ENCODE measurements around the gene MPPED2.

MPPED2 gene

DNA sequence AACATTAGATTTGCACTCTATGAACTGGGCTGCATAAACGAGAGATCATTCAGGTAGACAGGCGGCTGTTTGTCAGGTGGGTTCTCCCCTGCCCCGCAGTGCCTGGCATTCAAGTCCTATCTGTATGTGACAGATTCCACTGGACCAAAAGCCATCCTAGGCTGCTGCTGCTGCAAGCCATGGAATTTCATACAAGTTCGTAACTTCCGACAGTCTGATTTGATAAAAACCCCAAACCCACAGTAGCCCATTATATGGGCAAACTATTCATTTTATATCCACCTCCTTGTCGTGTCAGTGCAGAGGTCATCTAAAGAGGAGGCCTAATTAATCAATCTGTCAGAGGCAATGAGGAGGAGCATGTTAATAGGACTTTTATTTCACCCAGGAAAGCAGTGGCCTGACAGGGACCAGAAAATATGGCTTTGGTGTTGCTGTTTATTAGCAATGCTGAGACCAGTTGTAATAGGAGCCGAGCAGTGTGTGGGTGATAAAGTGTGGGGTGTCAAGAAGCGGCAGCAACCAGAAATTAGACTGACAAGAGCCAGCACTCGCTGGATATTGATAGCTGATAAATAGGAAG is 139.0 kb downstream of the MPPED2 start:
- DNase-seq: no peak

DNA sequence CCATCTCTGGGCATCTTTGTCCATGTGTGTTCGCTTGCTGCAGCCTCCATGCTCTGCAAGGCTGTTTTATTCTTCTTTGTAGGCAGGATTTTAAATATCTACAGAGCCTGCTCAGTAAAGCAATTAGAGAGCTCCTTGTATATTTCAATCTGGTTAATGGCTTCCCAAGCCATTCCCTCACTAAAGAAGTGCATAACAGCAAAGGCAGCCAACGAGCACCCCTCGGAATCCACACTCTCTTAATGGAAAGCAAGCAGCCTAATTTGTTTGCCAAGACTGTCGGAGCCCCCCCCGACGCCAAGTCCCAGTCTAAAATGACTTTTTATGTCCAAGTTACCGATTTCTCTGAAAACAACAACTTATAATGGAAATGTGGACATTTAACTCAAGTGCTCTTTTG is 139.6 kb downstream of the MPPED2 start:
- DNase-seq: no peak

DNA sequence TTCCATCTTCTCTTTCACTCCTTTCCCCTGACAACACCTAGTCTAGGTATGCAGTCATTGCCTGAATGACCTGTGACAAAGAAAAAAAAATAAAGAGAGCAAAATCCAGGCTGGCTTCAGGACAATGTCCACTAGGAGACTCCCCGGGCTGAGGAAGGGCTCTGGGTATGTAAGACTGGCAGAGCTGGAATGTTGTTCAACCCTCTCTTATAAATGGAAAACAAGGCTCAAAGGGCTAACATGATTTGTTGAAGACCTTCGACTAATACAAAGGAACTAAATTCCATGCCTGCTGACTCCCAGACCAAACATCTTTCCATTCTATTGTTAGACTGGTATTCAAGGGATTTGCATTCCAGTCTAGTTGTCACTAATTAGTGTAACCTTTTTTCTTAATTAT is 141.1 kb downstream of the MPPED2 start:
- no peak for DNase-seq

DNA sequence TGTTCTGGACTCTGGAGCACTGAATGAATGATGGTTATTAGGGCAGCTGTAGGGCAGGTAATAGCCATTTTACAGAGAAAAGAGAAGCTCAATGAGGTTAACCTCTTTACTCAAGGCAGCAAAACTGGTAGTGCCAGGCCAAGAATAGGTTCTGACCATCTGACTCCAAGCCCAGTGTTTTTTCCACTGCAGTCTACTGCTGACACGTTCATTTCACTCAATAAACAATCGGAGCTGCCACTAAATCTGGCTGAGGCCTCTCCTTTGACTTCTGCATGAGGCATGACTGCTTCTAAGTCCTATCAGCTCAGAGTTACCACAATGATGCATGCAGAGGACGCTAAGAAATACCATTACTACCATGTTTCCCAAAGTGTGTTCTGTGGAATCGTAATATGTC is 145.6 kb downstream of the MPPED2 start:
- DNase-seq: no peak

DNA sequence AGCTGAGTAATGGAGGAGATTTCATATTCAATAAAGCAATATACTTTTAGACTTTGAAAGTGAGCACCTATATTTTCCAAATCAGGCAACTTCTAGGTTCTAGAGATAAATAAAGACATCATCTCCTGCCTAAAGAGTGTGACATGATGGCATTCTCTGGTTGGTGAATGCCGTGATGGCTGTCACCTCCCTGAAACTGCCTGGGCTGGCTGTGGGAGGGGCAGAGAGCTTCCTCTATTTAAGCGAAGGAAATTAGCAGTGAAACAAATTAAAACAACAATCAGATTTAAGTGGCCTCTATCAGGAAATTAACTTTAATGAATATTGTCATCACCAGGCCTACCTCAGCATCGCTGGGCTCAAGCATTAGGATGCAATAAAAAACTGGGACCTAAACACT is 149.4 kb downstream of the MPPED2 start:
- no peak for DNase-seq

DNA sequence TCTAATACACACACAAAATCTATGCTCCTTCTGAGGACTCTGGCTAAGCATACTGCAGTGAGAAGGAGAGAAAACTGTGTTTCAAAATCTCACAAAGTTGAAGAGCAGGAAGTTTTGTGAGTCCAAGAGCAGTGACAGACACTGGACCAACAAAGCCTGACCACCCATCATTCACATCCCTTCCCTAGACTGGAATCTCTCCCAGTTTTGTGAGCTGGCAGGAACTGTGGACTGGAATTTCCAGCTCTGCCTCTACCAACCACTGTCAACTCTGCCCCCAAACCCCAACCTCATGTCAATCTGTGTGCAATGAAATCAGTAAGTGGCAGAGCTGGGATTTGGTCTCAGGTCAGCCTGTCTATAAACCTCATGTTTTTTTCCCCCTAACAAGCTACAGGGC is 150.7 kb downstream of the MPPED2 start:
- no peak for DNase-seq

DNA sequence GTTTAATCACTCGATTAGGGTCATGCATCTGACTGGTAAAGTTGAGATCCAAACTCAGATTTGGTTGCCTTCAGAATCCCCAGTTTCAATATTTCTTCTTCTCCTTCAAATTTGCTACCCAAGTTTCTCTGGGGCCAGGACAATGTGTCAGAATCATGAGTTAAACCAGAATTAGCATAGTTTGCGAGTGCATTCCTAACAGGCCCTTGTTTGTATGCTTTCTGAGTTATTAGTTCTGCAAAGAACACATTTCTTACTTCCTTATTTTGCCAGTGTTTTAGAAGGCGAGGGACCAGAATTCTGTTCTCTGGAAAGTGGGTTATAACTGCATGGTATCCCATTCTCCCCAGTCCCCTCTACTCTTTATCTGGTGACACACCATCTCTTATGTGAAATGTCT is 151.3 kb downstream of the MPPED2 start:
- no peak for DNase-seq

DNA sequence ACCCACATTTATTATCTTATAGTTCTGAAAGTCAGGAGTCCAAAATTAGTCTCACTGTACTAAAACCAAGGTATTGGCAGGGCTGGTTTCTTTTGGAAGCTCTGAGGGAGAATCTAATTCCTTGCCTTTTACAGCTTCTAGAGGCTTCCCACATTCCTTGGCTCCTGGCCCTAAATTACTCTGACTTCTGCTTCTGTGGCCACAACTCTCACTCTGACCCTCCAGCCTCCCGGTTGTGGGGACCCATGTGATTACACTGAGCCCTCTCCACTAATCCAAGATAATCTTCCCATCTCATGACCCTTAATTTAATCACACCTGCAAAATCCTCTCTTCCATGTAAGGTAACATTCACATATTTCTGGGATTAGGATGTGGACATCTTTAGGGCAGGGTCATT is 152.3 kb downstream of the MPPED2 start:
- no peak for DNase-seq

DNA sequence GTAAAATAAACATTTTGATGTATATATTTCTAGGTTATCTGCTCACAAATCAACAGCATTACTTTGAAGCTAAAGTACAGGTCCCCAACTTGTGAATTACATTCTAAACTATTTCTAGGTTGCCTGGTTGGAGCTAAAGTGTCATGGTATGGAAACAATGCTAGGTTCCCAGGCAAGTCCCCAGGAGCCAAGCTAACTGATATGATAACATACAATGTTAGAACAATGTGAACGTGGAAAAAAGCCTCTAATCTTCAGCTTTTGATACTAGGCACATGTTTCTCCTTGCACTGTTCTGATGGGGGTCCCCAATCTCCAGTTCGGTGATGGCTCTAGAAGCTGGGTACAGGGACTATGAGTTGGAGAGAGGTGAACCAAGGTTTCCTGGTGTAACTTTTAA is 153.4 kb downstream of the MPPED2 start:
- no peak for DNase-seq

DNA sequence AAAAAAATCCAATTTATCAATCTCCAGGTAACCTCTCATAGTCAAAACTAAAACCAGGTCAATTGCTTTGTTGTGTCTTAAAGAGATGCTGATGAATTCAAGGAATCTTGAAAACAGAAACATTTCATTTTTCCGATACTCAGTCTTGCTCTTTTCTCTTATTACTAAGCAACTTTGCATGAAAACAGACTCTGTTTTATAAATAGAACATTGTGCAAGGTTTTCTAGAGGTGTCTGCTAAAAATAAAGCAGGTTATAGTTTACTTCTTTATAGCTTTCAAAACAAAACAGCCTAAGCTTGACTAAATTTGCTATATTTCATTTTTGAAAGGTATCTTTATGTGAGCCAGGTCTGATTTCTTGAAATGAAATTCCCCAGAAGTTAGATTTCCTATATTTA is 154.0 kb downstream of the MPPED2 start:
- no peak for DNase-seq

DNA sequence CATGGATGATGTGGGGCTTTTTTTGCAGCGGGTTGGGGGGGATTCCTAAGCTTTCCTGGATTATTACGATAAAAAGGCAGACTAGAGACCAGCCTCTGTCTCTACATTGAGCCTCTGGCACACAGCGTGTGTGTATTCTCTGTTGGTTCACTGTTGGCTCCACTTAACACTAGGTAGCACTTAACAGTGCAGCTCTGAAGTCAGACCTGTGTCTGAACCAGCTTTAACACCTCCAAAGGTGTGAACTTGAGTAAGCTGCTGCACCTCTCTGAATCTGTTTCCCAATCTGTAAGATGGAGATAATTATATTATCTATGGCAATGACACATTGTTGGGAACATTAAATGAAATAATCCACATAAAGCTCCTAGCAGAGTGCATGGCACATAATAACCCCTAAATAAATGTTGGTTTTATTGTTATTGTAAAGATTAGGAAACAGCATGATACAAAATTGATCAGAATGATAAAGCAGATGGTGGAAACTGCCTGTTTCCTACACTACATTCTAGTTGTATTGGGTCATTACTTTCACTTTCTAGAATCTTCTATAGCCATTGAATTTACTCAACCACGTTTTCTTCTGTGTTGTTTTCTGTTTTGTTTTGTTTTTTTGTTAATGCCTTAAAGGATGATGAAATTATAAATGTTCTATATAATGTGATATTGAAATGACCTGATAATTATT is 154.9 kb downstream of the MPPED2 start:
- DNase-seq: no peak

DNA sequence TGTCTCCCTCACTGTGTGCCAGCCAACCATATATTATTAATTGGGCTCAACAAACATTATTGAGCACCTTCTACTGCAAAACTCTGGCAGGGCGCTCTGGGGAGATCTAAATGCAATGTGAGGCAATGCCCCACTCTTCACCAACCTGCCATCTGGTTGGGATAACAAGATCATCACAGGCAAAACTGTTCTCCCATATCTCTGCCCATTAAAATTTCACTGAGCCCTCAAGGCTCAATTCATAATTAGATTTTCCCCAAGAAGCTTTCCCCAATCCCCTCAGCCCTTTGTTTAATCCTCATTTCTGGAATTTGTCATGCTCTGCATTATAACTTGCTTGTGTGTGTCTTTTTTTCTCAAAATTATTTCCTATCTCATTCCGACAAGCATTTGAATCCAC is 156.6 kb downstream of the MPPED2 start:
- DNase-seq: no peak

DNA sequence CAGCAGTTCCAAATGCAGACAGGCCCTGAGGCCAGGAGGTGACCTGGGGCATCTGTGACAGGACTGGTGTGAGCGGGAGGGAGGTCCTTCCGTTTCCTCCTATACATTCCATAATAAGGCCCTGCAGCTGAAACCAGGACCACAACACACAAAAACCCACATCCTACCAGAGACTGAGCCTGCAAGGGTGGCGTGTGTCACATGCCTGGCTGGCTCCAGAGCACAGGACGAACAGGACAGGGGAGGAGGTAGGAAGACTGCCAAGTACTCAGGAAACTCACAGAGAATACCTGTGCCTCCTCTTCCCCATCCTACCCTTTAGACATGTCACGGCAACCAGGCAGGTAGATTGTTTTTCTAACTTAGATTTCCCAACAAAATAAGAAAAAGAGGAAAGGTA is 159.4 kb downstream of the MPPED2 start:
- DNase-seq: no peak

DNA sequence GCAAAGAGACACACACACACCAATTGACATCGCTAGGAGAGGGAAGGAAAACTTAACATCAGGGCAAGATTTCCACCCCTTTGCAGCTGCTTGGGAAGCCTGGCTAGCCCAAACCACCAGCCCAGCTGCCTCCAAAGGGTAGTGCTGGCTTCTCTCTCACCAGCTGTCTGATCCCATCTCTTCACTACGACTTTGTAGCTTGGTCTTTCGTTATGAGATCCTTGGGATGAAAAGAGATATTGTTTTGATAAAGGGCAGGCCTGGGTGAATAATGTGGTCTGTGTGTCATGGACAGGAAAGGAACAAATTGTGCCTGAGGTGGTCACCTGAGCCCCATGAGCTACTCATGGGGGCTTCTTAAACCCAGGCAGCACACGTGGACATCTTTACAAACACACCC is 161.3 kb downstream of the MPPED2 start:
- no peak for DNase-seq

DNA sequence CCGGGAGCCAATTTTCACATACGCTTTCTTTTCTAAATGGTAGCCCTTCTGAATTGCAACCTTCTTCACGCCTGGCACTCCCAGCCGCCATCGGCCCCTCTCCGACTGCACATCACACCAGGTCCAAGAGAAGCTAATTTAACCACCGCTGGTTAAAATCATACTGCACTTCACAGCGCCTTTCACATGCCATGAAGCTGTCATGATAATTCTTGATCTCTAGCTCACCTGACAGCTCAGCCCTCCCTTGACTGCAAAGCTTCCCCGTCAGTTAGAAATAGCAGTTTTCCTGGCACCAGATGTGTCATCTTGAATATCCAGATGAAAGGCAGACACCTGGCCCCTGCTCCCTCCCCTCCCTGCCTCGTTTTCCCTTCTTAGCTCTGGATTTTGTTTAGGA is 161.8 kb downstream of the MPPED2 start:
- DNase-seq: no peak

DNA sequence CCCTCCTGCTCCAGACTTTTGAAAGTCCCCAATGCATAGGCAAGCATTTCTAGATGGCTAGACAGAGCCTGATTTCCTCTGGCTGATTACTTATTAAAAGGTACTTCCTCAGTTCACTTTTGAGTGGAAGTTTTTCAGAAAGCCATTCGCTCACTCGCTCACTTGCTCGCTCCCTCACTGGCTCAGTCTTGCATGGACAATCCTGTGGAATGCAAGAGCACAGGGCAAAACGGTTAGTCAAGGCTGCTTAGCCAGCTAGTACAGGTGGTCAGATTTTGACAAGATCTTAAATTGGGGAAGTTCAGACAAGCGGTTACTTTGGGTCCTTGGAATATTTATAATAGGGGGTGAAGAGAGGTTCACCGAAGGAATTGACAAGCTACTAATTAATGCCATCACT is 162.3 kb downstream of the MPPED2 start:
- no peak for DNase-seq

DNA sequence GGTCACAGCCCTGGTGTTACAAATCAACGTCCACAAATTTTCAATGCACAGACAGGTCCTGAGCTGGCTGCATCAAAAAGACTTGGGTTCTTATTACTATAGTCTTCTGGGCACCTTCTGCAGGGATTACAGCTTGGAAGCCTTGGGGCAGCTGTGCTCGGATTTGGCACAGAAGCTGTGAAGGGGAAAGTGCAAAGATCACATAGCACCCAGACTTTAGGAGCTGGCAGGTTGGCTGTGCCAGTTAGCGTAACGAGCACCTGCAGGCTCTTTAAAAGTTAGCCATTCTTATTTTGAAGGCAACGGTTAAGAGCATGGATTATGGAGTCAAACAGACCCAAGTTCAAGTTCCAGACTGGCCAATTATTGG is 162.9 kb downstream of the MPPED2 start:
- DNase-seq: no peak

DNA sequence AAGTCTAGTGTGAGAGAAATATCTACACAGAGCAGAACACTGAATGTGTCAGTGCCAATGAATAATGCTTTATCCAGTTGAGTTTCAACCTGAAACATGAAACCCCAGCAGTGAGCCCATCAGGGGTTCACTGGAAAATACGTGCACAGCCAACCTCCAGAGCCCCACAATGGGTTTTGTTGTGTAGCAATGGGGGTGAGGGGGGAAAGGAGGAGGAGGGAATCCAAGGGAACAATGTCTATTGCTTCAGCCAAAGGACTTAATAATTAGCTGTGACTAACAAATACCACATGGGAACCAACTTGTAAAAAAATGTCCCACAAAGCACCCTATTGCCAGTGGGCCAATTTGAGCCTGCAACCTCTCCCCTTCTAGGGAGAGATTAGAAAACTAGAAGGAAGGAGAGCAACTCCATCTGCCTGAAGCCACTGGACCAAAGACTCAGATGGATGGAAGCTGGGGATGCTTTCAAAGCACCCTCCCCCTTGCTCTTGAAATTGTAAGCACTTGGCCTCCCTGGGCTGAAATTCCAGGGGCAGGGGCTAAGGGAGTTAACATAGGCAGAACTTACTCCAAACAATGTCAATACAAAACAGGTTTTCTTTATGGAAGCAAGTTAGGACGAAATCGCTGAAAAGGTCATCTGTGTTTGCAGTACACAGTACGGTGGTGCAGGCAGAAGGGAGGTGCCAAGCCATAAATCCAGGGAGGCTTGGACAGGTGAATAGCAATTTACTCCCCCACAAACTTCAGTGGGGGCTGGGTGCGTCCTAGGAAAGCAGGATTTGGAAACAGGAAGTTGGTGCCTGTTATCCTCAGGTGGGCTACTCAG is 163.5 kb downstream of the MPPED2 start:
- DNase-seq: no peak

DNA sequence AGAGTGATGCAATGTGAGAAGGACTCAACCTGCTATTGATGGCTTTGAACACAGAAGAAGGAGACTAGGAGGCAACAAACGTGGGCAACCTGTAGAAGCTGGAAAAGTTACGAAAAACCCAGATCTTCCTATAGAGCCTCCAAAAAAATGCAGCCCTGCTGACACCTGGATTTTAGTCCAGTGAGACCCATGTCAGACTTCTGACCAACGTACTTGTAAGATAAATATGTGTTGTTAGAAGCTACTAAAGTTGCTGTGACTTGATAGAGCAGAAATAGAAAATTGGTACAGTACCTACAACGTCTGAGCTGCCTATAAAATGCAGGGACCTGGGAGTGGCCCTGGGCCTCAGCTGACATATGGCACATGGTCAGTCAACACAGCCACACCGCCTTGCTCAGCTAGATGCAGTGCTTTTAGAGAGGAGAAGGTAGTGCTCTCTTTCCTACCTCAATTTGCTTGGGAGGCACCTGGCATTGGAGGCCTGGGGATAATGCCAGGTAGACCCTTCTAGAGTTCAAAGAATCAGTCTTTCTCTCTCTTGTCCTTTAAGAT is 165.8 kb downstream of the MPPED2 start:
- DNase-seq: no peak

DNA sequence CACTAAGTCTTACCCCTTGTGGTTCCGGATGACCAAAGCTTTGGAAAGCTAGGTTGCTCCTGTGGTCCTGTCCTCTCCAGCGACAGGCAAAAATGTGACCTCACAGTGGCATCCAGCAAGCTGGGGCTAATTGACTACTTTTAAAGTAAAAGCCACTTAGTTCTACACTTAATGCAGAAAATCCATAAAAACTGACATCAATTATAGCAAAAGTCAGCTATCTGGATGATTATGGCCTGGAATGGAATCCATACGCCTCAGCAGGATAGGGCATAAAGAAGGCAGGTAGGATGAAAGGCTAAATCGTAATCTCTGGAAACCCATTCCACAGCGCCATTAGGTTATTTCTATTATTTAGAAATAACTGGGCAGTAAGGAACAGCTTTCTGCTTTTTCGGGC is 171.3 kb downstream of the MPPED2 start:
- no peak for DNase-seq

DNA sequence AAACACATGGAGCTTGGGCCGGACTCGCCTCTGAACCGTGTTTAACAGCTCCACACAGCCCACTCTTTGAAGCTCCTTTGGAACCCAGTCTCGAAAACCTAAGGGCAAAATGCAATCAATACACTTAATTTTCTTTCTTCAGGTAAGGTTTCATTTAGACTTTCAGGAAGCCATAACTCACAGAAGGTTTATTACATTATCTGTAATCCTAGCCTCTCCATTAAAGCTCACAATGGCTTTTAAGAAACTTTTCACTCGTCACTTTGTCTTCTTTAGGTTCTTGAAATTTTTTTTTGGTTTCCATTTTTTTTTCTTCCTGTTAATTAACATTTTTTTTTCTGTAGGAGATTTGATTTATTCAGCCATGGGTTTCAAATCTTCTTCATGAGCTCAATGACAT is 171.9 kb downstream of the MPPED2 start:
- DNase-seq: no peak

DNA sequence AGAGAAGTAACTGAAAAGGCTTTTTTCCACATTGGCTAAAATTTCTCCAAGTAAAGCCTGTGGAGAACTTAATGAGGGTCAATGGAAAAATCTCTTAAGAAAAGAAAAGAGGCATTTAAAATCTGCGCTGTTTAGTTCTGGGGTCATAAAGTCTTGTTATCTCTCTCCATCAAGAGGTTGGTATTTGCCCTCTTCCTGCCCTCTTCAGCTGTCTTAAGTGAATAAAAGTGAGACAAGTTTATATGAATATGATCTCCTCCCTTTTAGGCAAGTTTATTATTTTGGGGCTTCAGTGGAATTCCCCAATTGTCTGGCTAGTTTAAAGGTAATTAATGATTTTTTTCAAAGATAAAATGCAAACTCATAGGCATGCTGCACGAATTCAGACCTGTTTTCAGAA is 173.6 kb downstream of the MPPED2 start:
- DNase-seq: no peak

DNA sequence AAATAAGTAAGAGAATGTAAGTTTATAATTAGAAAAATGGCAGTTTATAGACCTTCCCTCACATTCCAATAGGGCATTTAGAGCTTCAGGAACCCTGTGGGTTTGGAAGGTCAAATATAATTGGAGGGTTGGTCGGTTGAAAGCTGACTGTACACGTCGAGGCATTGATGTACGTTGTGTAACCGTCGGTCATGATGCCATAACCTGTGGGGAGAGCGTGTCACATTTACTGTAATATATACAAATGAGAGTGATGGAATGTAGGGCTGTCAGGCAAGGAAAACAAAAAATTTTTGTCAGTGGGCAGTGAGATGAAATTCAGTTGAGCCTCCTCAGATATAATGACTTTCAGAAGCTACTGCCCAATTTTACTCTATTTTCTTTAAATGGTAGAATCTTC is 174.8 kb downstream of the MPPED2 start:
- DNase-seq: no peak

Data from NCI-H1105 (cell line).